GM18858 (cell line): Measurements from ENCODE around the gene UBR1.
A peak's percentile ranks its signal among the peaks of the same experiment; 100 is the strongest.
"Not testable (repeated sequence)": the region's sequence is repeated elsewhere in the genome, so short reads cannot be mapped to it uniquely, and the experiment has no call there.

Experiments used
- ATAC-seq: cut with Tn5 transposase; IDR thresholded peaks from one replicate; pipeline ENCODE4 v1.9.1; 2021; ENCODE audit not compliant: unreplicated experiment

The UBR1 gene

GRCh38 chr15:43105778-43106485, at the start of gene UBR1:
Gene UBR1, minus strand, starts transcription at chr15:43106038. Its CDS starts 16 bp downstream, at chr15:43106022.
- peak; percentile 56 for ATAC-seq

- no peak for ATAC-seq
Observed at GRCh38 chr15:43153269-43153668, 47.4 kb upstream of the UBR1 start.

GRCh38 chr15:43151688-43152087, 45.9 kb upstream of the UBR1 start:
- ATAC-seq = no peak

- ATAC-seq = no peak
Observed at GRCh38 chr15:43150191-43150929, 44.5 kb upstream of the UBR1 start.

GRCh38 chr15:43146184-43146583, 40.3 kb upstream of the UBR1 start:
- ATAC-seq = no peak

- no peak for ATAC-seq
Observed at GRCh38 chr15:43144512-43144911, 38.7 kb upstream of the UBR1 start.

- no peak for ATAC-seq
Observed at GRCh38 chr15:43143203-43143941, 37.5 kb upstream of the UBR1 start.

GRCh38 chr15:43135351-43135750, 29.5 kb upstream of the UBR1 start:
- no peak for ATAC-seq

GRCh38 chr15:43134157-43134635, 28.4 kb upstream of the UBR1 start:
- ATAC-seq = no peak

- ATAC-seq = peak; percentile 77
Observed at GRCh38 chr15:43133430-43134156, 27.8 kb upstream of the UBR1 start, which contains the start of gene TMEM62. Gene TMEM62, plus strand, starts transcription at chr15:43133586. Its CDS starts 217 bp downstream, at chr15:43133803.

GRCh38 chr15:43132830-43133429, 27.1 kb upstream of the UBR1 start:
- no peak for ATAC-seq

GRCh38 chr15:43128980-43129335, 23.1 kb upstream of the UBR1 start:
- no peak for ATAC-seq

GRCh38 chr15:43128174-43128979, 22.5 kb upstream of the UBR1 start:
- ATAC-seq = not testable (repeated sequence)

GRCh38 chr15:43127752-43128151, 21.9 kb upstream of the UBR1 start:
- ATAC-seq = no peak

- no peak for ATAC-seq
Observed at GRCh38 chr15:43126356-43126755, 20.5 kb upstream of the UBR1 start.

GRCh38 chr15:43125100-43125661, 19.3 kb upstream of the UBR1 start:
- no peak for ATAC-seq

- ATAC-seq = no peak
Observed at GRCh38 chr15:43121863-43122262, 16.0 kb upstream of the UBR1 start.

GRCh38 chr15:43118829-43119228, 13.0 kb upstream of the UBR1 start:
- ATAC-seq = no peak

GRCh38 chr15:43118286-43118685, 12.4 kb upstream of the UBR1 start:
- no peak for ATAC-seq
